ENCODE measurements around the gene KRTAP25-1.

Gene KRTAP25-1

DNA sequence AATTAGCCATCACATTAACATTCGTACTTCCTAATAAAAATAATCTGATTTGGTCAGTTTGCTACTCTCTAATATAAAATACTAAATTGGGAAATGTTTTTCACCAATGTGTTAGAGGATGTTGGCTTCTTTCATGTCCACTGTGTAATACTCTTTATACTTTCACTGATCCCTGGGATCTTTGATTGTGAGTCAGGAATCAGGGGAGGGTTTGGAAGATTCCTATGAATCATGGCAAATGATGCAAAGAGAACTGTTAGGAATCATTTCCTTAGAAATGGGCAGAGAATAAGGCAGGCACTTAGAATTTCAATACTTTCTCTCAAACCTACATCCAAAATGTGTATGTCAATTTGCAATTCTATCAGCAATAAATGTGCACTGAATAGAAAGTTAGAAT, 37.5 kb downstream of the KRTAP25-1 start:
- no peak overlapping the region for H3K4me3 ChIP-seq (ENCODE audit: low read depth, low read length)
- TF ChIP-seq, protein P1, sequence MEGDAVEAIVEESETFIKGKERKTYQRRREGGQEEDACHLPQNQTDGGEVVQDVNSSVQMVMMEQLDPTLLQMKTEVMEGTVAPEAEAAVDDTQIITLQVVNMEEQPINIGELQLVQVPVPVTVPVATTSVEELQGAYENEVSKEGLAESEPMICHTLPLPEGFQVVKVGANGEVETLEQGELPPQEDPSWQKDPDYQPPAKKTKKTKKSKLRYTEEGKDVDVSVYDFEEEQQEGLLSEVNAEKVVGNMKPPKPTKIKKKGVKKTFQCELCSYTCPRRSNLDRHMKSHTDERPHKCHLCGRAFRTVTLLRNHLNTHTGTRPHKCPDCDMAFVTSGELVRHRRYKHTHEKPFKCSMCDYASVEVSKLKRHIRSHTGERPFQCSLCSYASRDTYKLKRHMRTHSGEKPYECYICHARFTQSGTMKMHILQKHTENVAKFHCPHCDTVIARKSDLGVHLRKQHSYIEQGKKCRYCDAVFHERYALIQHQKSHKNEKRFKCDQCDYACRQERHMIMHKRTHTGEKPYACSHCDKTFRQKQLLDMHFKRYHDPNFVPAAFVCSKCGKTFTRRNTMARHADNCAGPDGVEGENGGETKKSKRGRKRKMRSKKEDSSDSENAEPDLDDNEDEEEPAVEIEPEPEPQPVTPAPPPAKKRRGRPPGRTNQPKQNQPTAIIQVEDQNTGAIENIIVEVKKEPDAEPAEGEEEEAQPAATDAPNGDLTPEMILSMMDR (IDR thresholded peaks at IDR 0.05; ENCODE audit: low read depth, low read length, missing control alignments): no peak
- DNase-seq (ENCODE audit: low read depth): no peak

DNA sequence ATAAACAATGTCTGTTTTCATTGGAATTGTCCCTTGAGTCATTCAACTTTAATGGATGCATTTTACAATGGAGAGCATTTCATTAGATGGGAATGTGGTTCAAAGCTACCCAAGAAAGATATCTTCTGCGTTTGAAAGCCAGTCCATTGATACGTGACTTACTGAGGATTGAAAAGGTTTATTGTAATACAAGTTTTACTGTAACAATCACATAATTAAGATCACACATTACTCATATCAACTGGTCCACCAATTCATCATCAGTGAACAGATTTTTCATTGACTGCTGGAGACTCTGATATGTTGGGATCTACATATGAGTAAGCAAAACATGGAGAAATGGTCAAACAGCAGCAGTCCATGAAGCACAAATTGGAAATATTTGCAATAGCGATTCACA, 39.4 kb downstream of the KRTAP25-1 start:
- no peak for DNase-seq (ENCODE audit: low read depth)
- H3K4me3 ChIP-seq (ENCODE audit: low read depth, low read length): no peak overlapping the region
- TF ChIP-seq, protein P1 (IDR thresholded peaks at IDR 0.05; ENCODE audit: low read depth, low read length, missing control alignments): no peak

DNA sequence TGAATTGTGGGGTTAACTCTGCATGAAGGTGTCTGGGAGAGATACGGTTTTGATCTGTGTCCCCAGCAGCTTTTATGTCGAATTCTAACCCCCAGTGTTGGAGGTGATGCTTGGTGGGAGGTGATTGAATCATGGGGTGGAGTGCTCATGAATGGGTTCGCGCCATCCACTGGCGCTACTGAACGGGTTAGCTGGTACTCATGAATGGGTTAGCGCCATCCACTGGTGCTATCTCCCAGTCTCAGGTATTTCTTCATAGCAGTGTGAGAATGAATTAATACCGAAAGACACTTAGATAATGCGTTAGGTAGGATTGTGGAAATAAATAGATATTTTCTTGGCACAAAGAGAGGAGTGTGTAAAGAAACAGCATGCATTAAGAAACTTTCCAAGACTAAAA, 40.5 kb downstream of the KRTAP25-1 start:
- H3K4me3 ChIP-seq (ENCODE audit: low read depth, low read length): no peak overlapping the region
- DNase-seq (ENCODE audit: low read depth): no peak
- TF ChIP-seq, protein P1 (IDR thresholded peaks at IDR 0.05; ENCODE audit: low read depth, low read length, missing control alignments): no peak

DNA sequence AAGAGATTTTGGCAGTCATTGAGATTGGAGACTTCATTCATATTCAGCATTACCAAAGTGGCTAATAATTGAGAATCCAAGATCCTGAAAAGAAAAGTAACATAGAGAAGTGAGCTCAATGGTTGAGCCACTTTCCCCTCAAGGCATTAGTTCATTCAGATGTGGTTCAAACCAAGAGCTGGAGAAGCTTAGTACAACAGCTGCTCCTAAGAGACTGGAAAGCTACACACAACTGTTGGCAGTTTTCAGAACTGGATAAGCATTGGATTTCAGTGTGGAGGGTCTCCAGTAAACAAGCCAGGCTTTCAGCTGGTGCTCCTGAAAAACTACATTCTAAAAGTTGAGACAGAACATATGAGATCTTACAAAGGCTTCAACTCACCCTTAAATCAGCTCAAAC, 44.3 kb downstream of the KRTAP25-1 start:
- no peak overlapping the region for H3K4me3 ChIP-seq (ENCODE audit: low read depth, low read length)
- DNase-seq (ENCODE audit: low read depth): no peak
- TF ChIP-seq, protein P1 (IDR thresholded peaks at IDR 0.05; ENCODE audit: low read depth, low read length, missing control alignments): no peak

DNA sequence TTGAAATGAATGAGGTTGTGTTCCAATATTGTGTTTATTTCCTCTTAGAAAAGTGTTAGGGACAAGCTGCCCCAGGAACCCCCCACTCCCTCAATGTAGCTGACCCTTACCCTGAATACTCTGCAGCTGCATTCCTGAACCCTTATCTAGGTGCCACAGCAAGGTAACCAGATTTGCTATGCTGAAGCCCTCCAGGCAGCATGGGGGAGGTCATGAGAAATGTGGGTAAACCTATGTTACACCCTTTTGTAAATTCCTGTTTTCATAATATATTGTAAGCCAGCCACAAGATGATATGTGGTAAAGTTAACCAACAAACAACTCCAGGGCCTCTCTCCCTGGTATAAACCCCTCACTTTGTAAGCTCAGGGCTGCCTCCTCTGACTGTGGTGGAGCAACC, 45.6 kb downstream of the KRTAP25-1 start:
- DNase-seq (ENCODE audit: low read depth): no peak
- no peak overlapping the region for H3K4me3 ChIP-seq (ENCODE audit: low read depth, low read length)
- TF ChIP-seq, protein P1 (IDR thresholded peaks at IDR 0.05; ENCODE audit: low read depth, low read length, missing control alignments): no peak

DNA sequence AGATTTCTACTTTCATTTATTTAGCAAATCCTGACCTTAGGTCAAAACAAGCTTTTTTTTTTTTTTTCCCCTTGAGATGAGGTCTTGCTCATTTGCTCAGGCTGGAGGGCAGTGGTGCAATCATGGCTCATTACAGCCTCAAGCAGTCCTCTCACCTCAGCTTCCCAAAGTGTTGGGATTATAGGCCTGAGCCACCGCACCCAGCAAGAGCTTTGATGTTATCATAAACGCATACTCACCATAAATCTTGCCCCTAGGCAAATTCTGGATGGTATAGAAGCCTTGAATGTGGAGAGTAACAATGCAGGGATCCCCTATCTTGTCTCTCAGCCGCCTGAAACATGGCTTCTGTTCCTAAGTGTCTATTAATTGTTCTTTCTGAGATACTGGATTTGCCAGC, 48.7 kb downstream of the KRTAP25-1 start:
- TF ChIP-seq, protein P1 (IDR thresholded peaks at IDR 0.05; ENCODE audit: low read depth, low read length, missing control alignments): no peak
- no peak overlapping the region for H3K4me3 ChIP-seq (ENCODE audit: low read depth, low read length)
- DNase-seq (ENCODE audit: low read depth): no peak
